22Rv1 (cell line): ENCODE measurements around the gene ZPR1.
"Not testable (repeated sequence)": the region's sequence is repeated elsewhere in the genome, so short reads cannot be mapped to it uniquely, and the experiment has no call there.

Source experiments
- H3K27ac ChIP-seq: fragments of 450-650 bp; 2 replicates; pipeline ENCODE4 v1.5.1; 2017
- CTCF ChIP-seq: fragments of 450-650 bp; IDR thresholded peaks from 2 replicates; pipeline ENCODE4 v1.5.1; 2017; ENCODE audit warnings: mild to moderate bottlenecking
- ZFX ChIP-seq: fragments of 450-650 bp; IDR thresholded peaks from 2 replicates; pipeline ENCODE4 v1.6.1; 2017; ENCODE audit warnings: antibody characterized with exemption, borderline replicate concordance

ZPR1 gene

GRCh38 chr11:116808262-116809175 is 20.7 kb upstream of the ZPR1 start:
- no peak for TF ChIP-seq CTCF
- TF ChIP-seq ZFX: no peak
- H3K27ac ChIP-seq: peak overlapping the region; percentile 99

- peak overlapping the region; percentile 99 for H3K27ac ChIP-seq
- TF ChIP-seq CTCF (no peak), ZFX (no peak)
Measured at GRCh38 chr11:116807601-116808261, 19.9 kb upstream of the ZPR1 start.

- no peak overlapping the region for H3K27ac ChIP-seq
- TF ChIP-seq CTCF (no peak), ZFX (no peak)
Measured at GRCh38 chr11:116804001-116804400, 16.2 kb upstream of the ZPR1 start.

- not testable (repeated sequence) for H3K27ac ChIP-seq
Measured at GRCh38 chr11:116801662-116802061, 13.8 kb upstream of the ZPR1 start.

GRCh38 chr11:116800610-116801009 is 12.8 kb upstream of the ZPR1 start:
- H3K27ac ChIP-seq: no peak overlapping the region
- TF ChIP-seq CTCF: no peak
- TF ChIP-seq ZFX: no peak

- TF ChIP-seq ZFX (no peak), CTCF (no peak)
- no peak overlapping the region for H3K27ac ChIP-seq
Measured at GRCh38 chr11:116798368-116798767, 10.5 kb upstream of the ZPR1 start.

DNA sequence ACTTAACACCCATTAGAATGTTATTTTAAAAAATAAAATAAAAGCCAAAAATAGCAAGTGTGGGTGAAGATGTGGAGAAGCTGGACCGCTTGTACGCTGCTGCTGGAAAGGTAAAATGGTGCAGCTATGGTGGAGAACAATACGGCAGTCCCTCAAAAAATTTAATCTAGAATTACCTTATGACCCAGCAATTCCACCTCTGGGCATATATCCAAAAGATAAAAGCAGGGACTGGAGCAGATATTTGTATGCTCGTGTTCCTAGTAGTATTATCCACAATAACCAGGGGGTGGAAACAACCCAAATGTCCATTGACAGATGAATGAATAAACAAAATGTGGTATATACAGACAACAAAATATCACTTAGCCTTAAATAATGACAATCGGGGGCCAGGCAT is 10.0 kb upstream of the ZPR1 start:
- no peak for TF ChIP-seq CTCF
- no peak for TF ChIP-seq ZFX
- no peak overlapping the region for H3K27ac ChIP-seq
